Peyer's patch (tissue), 4 donors: ENCODE results near the gene CXCL5. TPM values are rescaled to one million over a fixed set of nuclear protein-coding genes. Genes with fewer than 3 reads are reported as not detected.

Experiments used
- DNase-seq, 3 donors: peaks; one replicate each; pipeline ENCODE4 v3.0.0-alpha.2; 2017 to 2019
- H3K27ac ChIP-seq, 4 donors: fragments of 200-600 bp; sonication (generic); one replicate each; pipeline ENCODE4 v1.5.1; 2016 to 2019
- H3K27me3 ChIP-seq, 2 donors: fragments of 200-600 bp; sonication (generic); one replicate each; pipeline ENCODE4 v1.5.1; 2019
- H3K36me3 ChIP-seq, 3 donors: fragments of 200-600 bp; sonication (generic); one replicate each; pipeline ENCODE4 v1.5.1; 2016 to 2019
- H3K4me1 ChIP-seq, 4 donors: fragments of 200-600 bp; sonication (generic); one replicate each; pipeline ENCODE4 v1.5.1; 2016 to 2019
- H3K4me3 ChIP-seq, 4 donors: fragments of 200-600 bp; sonication (generic); 1 replicate in 3 of 4; 2 replicates in 1 of 4; pipeline ENCODE4 v1.5.1; 2016 to 2019; ENCODE audit warnings: mild to moderate bottlenecking in 1 of 4
- H3K9me3 ChIP-seq, 4 donors: fragments of 200-600 bp; sonication (generic); one replicate each; pipeline ENCODE4 v1.5.1; 2016 to 2019; ENCODE audit warnings: mild to moderate bottlenecking in 1 of 4
- CTCF ChIP-seq, 6 experiments: fragments of 450-650 bp in 4 of 6; fragments of 200-600 bp in 2 of 6; sonication (generic) in 1 of 6; IDR thresholded peaks; one replicate each; pipeline ENCODE4 v1.5.1; 2017 to 2019; ENCODE audit warnings: antibody characterized with exemption in 6 of 6, mild to moderate bottlenecking in 3 of 6, moderate library complexity in 1 of 6
- POLR2A ChIP-seq, 2 donors: fragments of 450-650 bp; IDR thresholded peaks; one replicate each; pipeline ENCODE4 v1.5.1; 2017; ENCODE audit warnings: antibody characterized with exemption in 2 of 2, mild to moderate bottlenecking in 2 of 2, moderate library complexity in 2 of 2
- total RNA-seq, 4 donors: library from RNA; depleted of rRNA; stranded (reverse); fragments of >200 nt; gene quantifications; one replicate each; pipeline ENCODE4 v1.1.0, GENCODE V29; 2016

The CXCL5 gene
- total RNA-seq, 4 donors from 2014 or later = not detected

GRCh38 chr4:74015126-74015780, 16.8 kb upstream of the CXCL5 start:
- no peak overlapping the region for H3K27ac ChIP-seq
- no peaks in the 10 kb centered on the region for H3K36me3 ChIP-seq
- H3K4me3 ChIP-seq = no peak overlapping the region
- no peak for TF ChIP-seq CTCF (IDR thresholded peaks at IDR 0.05)
- TF ChIP-seq POLR2A (IDR thresholded peaks at IDR 0.05) = no peak
- H3K9me3 ChIP-seq = no peaks in the 10 kb centered on the region
- no peaks in the 10 kb centered on the region for H3K4me1 ChIP-seq
- no peaks in the 10 kb centered on the region for H3K27me3 ChIP-seq
- DNase-seq = no peak

- H3K4me3 ChIP-seq = no peak overlapping the region
- H3K9me3 ChIP-seq = no peaks in the 10 kb centered on the region
- no peak for DNase-seq
These were observed 15.9 kb upstream of the CXCL5 start for GRCh38 chr4:74014332-74014731.

GRCh38 chr4:74013264-74013663, 14.8 kb upstream of the CXCL5 start:
- H3K9me3 ChIP-seq = no peaks in the 10 kb centered on the region
- no peak for DNase-seq
- TF ChIP-seq CTCF (IDR thresholded peaks at IDR 0.05) (no peak), POLR2A (IDR thresholded peaks at IDR 0.05) (no peak)

More at GRCh38 chr4:74014332-74014731, 15.9 kb upstream of the CXCL5 start:
- no peaks in the 10 kb centered on the region for H3K36me3 ChIP-seq
- TF ChIP-seq CTCF (IDR thresholded peaks at IDR 0.05) (no peak), POLR2A (IDR thresholded peaks at IDR 0.05) (no peak)
- no peak overlapping the region for H3K27ac ChIP-seq
- no peaks in the 10 kb centered on the region for H3K4me1 ChIP-seq
- H3K27me3 ChIP-seq = no peaks in the 10 kb centered on the region

GRCh38 chr4:74012130-74012529, 13.7 kb upstream of the CXCL5 start:
- no peaks in the 10 kb centered on the region for H3K4me1 ChIP-seq
- TF ChIP-seq CTCF (IDR thresholded peaks at IDR 0.05) (no peak), POLR2A (IDR thresholded peaks at IDR 0.05) (no peak)
- H3K9me3 ChIP-seq = no peaks in the 10 kb centered on the region
- H3K27me3 ChIP-seq = no peaks in the 10 kb centered on the region
- H3K27ac ChIP-seq = no peak overlapping the region
- no peak for DNase-seq
- H3K4me3 ChIP-seq = no peak overlapping the region
- no peaks in the 10 kb centered on the region for H3K36me3 ChIP-seq

More at GRCh38 chr4:74013264-74013663, 14.8 kb upstream of the CXCL5 start:
- H3K27ac ChIP-seq = no peak overlapping the region
- H3K4me1 ChIP-seq = no peaks in the 10 kb centered on the region
- H3K36me3 ChIP-seq = no peaks in the 10 kb centered on the region
- H3K4me3 ChIP-seq = no peak overlapping the region
- H3K27me3 ChIP-seq = no peaks in the 10 kb centered on the region

GRCh38 chr4:74009307-74009706, 10.8 kb upstream of the CXCL5 start:
- Histone ChIP-seq H3K27ac (no peak overlapping the region), H3K9me3 (no peaks in the 10 kb centered on the region), H3K4me3 (no peak overlapping the region), H3K36me3 (no peaks in the 10 kb centered on the region), H3K27me3 (no peaks in the 10 kb centered on the region), H3K4me1 (no peaks in the 10 kb centered on the region)
- DNase-seq = no peak
- TF ChIP-seq POLR2A (IDR thresholded peaks at IDR 0.05) (no peak), CTCF (IDR thresholded peaks at IDR 0.05) (no peak)
